GM20000 (cell line): ENCODE data around the gene LRRC2.

ENCODE experiments used
- DNase-seq: peaks from one replicate; pipeline ENCODE4 v3.0.0; 2012; ENCODE audit warnings: low spot score
- CTCF ChIP-seq: IDR thresholded peaks from 2 replicates; pipeline ENCODE4 v1.5.1; 2012; ENCODE audit warnings: mild to moderate bottlenecking, control low read depth; ENCODE audit errors: extremely low read depth, missing control alignments

LRRC2 gene

GRCh38 chr3:46521096-46521495 lies 45.0 kb downstream of the LRRC2 start:
- DNase-seq = no peak
- no peak for TF ChIP-seq CTCF

- TF ChIP-seq CTCF = no peak
- DNase-seq = no peak
Measured at GRCh38 chr3:46520531-46520930, 45.6 kb downstream of the LRRC2 start.

- no peak for DNase-seq
- TF ChIP-seq CTCF = no peak
Measured at GRCh38 chr3:46519952-46520351, 46.1 kb downstream of the LRRC2 start.

- TF ChIP-seq CTCF = no peak
- DNase-seq = no peak
Measured at GRCh38 chr3:46517784-46518181, 48.3 kb downstream of the LRRC2 start.

GRCh38 chr3:46517016-46517783 lies 48.9 kb downstream of the LRRC2 start:
- no peak for DNase-seq
- no peak for TF ChIP-seq CTCF

- no peak for DNase-seq
- no peak for TF ChIP-seq CTCF
Measured at GRCh38 chr3:46516521-46516920, 49.6 kb downstream of the LRRC2 start.

- DNase-seq = no peak
- no peak for TF ChIP-seq CTCF
Measured at GRCh38 chr3:46512191-46512749, 53.8 kb downstream of the LRRC2 start.
